Mammary epithelial cell (primary cell): ENCODE results near the gene IDH3G.

Experiments used
- EZH2 ChIP-seq: IDR thresholded peaks from 2 replicates; pipeline ENCODE4 v1.6.1; 2012; ENCODE audit warnings: low read length, inconsistent platforms, borderline replicate concordance
- TF ChIP-seq, protein P1 (sequence below), 2 donors: IDR thresholded peaks in 1 of 2; conservative IDR thresholded peaks in 1 of 2; 2 replicates each; pipeline ENCODE4 v1.5.1; 2011 to 2012; ENCODE audit warnings: inconsistent platforms in 2 of 2, low read length in 2 of 2, mild to moderate bottlenecking in 2 of 2, control low read depth in 1 of 2, low read depth in 1 of 2; ENCODE audit not compliant: insufficient read depth in 1 of 2; ENCODE audit errors: extremely low read depth in 1 of 2

DNA sequence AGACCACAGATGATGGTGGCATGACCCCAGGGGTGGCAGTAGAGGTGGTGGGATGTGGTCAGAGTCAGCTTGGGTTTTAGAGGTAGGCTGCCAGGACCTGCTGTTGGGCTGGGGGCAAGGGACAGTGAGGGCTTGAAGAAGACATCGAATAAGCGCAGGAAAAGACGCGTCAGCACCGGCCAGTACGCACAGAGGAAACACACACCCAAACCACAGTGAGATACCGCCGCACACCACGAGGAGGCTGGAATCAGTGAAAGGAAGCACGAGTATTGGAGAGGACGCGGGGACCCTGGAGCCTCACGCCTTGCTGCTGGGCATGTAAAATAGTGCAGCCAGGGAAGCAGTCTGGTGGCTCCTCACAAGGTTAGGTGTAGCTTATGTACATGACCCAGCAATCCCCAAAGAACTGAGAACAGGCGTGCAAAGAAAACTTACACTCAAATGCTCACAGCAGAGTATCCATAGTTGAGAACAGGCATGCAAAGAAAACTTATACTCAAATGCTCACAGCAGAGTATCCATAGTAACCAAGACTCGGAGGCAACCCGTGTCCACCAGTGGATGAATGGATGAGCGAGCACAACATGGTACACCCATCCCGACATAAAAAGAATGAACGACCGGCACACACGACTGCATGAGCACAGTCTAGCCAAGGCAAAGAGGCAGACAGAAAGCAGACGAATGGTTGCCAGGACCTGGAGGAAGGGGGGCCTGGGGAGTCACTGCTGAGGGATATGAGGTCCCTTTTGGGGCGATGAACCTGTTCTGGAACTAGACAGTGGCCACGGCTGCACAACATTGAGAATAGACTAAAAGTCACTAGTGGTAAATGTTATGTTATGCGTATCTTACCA, 22.9 kb upstream of the IDH3G start:
- TF ChIP-seq EZH2: no peak
- TF ChIP-seq, protein P1, sequence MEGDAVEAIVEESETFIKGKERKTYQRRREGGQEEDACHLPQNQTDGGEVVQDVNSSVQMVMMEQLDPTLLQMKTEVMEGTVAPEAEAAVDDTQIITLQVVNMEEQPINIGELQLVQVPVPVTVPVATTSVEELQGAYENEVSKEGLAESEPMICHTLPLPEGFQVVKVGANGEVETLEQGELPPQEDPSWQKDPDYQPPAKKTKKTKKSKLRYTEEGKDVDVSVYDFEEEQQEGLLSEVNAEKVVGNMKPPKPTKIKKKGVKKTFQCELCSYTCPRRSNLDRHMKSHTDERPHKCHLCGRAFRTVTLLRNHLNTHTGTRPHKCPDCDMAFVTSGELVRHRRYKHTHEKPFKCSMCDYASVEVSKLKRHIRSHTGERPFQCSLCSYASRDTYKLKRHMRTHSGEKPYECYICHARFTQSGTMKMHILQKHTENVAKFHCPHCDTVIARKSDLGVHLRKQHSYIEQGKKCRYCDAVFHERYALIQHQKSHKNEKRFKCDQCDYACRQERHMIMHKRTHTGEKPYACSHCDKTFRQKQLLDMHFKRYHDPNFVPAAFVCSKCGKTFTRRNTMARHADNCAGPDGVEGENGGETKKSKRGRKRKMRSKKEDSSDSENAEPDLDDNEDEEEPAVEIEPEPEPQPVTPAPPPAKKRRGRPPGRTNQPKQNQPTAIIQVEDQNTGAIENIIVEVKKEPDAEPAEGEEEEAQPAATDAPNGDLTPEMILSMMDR (conservative IDR thresholded peaks at IDR 0.05 in 1 of 2, IDR thresholded peaks at IDR 0.05 in 1 of 2; ENCODE audit: extremely low read depth in 1 of 2, insufficient read depth in 1 of 2, low read depth in 1 of 2, low read length in 2 of 2): no peak
